Upper lobe of left lung (tissue), 4 donors: ENCODE data around the gene PGLYRP1.

Experiments used
- CTCF ChIP-seq, 6 experiments: fragments of 450-650 bp in 4 of 6; fragments of 200-600 bp in 2 of 6; sonication (generic) in 2 of 6; IDR thresholded peaks; one replicate each; pipeline ENCODE4 v1.5.1; 2016 to 2019; ENCODE audit warnings: antibody characterized with exemption in 6 of 6
- POLR2A ChIP-seq, 4 donors: fragments of 450-650 bp; IDR thresholded peaks; one replicate each; pipeline ENCODE4 v1.5.1; 2016 to 2017; ENCODE audit warnings: antibody characterized with exemption in 4 of 4, mild to moderate bottlenecking in 2 of 4
- POLR2AphosphoS5 ChIP-seq, 2 donors: sonication (generic); formaldehyde crosslinking; IDR thresholded peaks; one replicate each; pipeline ENCODE4 v1.5.1; 2017; ENCODE audit warnings: antibody characterized with exemption in 2 of 2

- TF ChIP-seq CTCF (IDR thresholded peaks at IDR 0.05): no peak
- TF ChIP-seq POLR2A (IDR thresholded peaks at IDR 0.05): no peak
- TF ChIP-seq POLR2AphosphoS5 (IDR thresholded peaks at IDR 0.05): peak in 1 of 2 donors; percentile 15
These were observed 51.5 kb downstream of the PGLYRP1 start for GRCh38 chr19:45971260-45971902.
